ENCODE measurements around the gene CLSTN1. TPM values are rescaled to one million over a fixed set of nuclear protein-coding genes. Genes with fewer than 3 reads are reported as not detected.

CLSTN1 gene
- total and polyA plus RNA-seq, 2 of the 8 experiments (the other 6 are each of a cell fraction or from before 2014, with no cell fraction given) = 34.2 to 97.4 TPM

DNA sequence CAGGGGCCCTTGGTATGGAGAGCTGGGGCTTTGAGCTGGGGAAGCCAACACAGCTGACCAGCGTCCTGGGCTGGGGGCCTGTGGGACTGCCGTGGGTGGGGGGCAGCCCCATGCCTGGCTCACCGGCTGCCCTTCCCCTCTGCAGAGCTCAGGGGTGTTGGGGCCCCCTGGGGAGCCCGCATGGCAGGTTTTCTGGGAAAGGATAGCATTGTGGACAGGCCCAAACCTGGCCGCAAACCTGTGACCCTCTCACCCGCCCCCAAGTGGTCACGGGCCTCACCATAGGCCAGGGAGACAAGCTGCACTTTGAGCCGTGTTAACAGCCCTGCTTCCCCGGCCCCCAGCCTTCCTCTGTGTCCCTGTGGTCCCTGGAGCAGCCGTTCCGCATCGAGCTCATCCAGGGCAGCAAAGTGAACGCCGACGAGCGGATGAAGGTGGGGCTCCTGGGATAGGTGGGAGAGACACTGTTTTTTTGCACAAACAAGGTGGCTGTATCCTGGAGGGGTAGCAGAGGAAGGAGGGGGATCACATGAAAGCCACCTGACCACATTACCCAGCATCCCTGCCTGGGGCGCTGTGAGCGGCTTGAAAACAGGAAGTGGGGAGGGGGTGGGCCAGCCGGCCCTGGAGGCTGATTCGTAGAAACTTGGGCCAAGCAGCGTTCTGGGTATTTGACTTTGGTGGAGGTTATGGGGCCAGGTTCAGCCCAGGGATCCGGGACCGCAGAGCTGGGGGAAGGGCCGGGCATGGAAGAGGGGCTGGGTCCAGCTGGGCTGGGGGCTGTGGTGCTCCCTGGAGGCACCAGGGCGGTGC, 106.4 kb downstream of the CLSTN1 start (continued):
- TF ChIP-seq GABPA (IDR thresholded peaks at IDR 0.05; ENCODE audit: borderline replicate concordance, insufficient read depth, low read length) = no peak
- TF ChIP-seq CBX8 (IDR thresholded peaks at IDR 0.05; ENCODE audit: borderline replicate concordance, low read depth, low read length) = no peak
- no peak for TF ChIP-seq FOSL1 (IDR thresholded peaks at IDR 0.05; ENCODE audit: insufficient read depth, low read depth, low read length)
- 0 out of 4 replicates have a peak, but pooled peaks of 1 of the 2 experiments have one; percentile 30 for TF ChIP-seq SIN3A (conservative IDR thresholded peaks at IDR 0.05 in 1 of 2, IDR thresholded peaks at IDR 0.05 in 1 of 2; ENCODE audit: low read depth in 1 of 2, low read length in 2 of 2)
- TF ChIP-seq POLR2AphosphoS5 (IDR thresholded peaks at IDR 0.05; ENCODE audit: low read depth, low read length) = no peak
- TF ChIP-seq TAF1 (IDR thresholded peaks at IDR 0.05; ENCODE audit: low read depth, low read length) = no peak
- no peak for TF ChIP-seq SIX5 (IDR thresholded peaks at IDR 0.05; ENCODE audit: low read depth, low read length)
- TF ChIP-seq BACH1 (IDR thresholded peaks at IDR 0.05; ENCODE audit: low read length) = no peak
- TF ChIP-seq CHD2 (IDR thresholded peaks at IDR 0.05; ENCODE audit: low read length) = no peak
- TF ChIP-seq POLR2A (IDR thresholded peaks at IDR 0.05; ENCODE audit: control extremely low read depth in 1 of 2, low read depth in 2 of 2, low read length in 2 of 2) = no peak
- TF ChIP-seq USF2 (IDR thresholded peaks at IDR 0.05; ENCODE audit: low read length) = peak; percentile 67
- no peak for TF ChIP-seq POU5F1 (IDR thresholded peaks at IDR 0.05; ENCODE audit: low read depth, low read length)
- TF ChIP-seq SP4 (IDR thresholded peaks at IDR 0.05; ENCODE audit: low read length) = no peak
- no peak for TF ChIP-seq BRCA1 (IDR thresholded peaks at IDR 0.05; ENCODE audit: low read depth, low read length)
- TF ChIP-seq NRF1 (IDR thresholded peaks at IDR 0.05; ENCODE audit: low read depth, low read length) = no peak
- TF ChIP-seq RAD21 (IDR thresholded peaks at IDR 0.05 in 1 of 2, conservative IDR thresholded peaks at IDR 0.05 in 1 of 2; ENCODE audit: low read depth in 2 of 2, low read length in 2 of 2) = peak in 1 of 2 experiments; percentile 34; a peak in 1 of 4 replicates
- no peak for TF ChIP-seq RXRA (IDR thresholded peaks at IDR 0.05; ENCODE audit: insufficient read depth, low read depth, low read length)

Data from H1 (cell line).